ENCODE data around the gene DIPK1A.

GRCh38 chr1:92843429-92844352 is 117.6 kb downstream of the DIPK1A start:
- no peak for TF ChIP-seq POLR2A (IDR thresholded peaks at IDR 0.05; ENCODE audit: low read length)
- TF ChIP-seq REST (IDR thresholded peaks at IDR 0.05): no peak
- no peak for TF ChIP-seq ESRRA (IDR thresholded peaks at IDR 0.05; ENCODE audit: borderline replicate concordance, low read length)
